Mesothelial cell of epicardium (in vitro differentiated cells): ENCODE results near the gene SUPT20H. TPM values are rescaled to one million over a fixed set of nuclear protein-coding genes. Genes with fewer than 3 reads are reported as not detected.

Experiments used
- DNase-seq, 2 experiments: peaks; one replicate each; pipeline ENCODE4 v3.0.0; 2021; ENCODE audit warnings: low spot score in 2 of 2; ENCODE audit not compliant: unreplicated experiment in 2 of 2
- H3K27ac Mint-ChIP-seq: 2 replicates; pipeline ENCODE4 v1.8.0; 2021; ENCODE audit warnings: mixed read lengths
- H3K27me3 Mint-ChIP-seq: 2 replicates; pipeline ENCODE4 v1.8.0; 2021; ENCODE audit warnings: low read depth, mixed read lengths
- H3K36me3 Mint-ChIP-seq: 2 replicates; pipeline ENCODE4 v1.8.0; 2021; ENCODE audit warnings: mixed read lengths
- H3K4me1 Mint-ChIP-seq: 2 replicates; pipeline ENCODE4 v1.8.0; 2021; ENCODE audit warnings: mixed read lengths
- H3K4me3 Mint-ChIP-seq: 2 replicates; pipeline ENCODE4 v1.8.0; 2021; ENCODE audit warnings: mild to moderate bottlenecking, moderate library complexity, mixed read lengths
- H3K9me3 Mint-ChIP-seq: 2 replicates; pipeline ENCODE4 v1.8.0; 2021; ENCODE audit warnings: mixed read lengths
- CTCF ChIP-seq: fragments of 200-600 bp; sonication (generic); IDR thresholded peaks from one replicate; pipeline ENCODE4 v1.5.0; 2021; ENCODE audit warnings: antibody characterized with exemption; ENCODE audit not compliant: unreplicated experiment
- total RNA-seq: library from RNA; stranded (reverse); gene quantifications from 3 replicates; pipeline ENCODE4 v1.2.1, GENCODE V29; 2021

The SUPT20H gene
- total RNA-seq, 1 donor from 2014 or later: 99.6 TPM

GRCh38 chr13:37011788-37012187 is 47.7 kb downstream of the SUPT20H start:
- peaks cover 6% of the 10 kb centered on the region for H3K9me3 Mint-ChIP-seq
- H3K4me1 Mint-ChIP-seq: no peaks in the 10 kb centered on the region
- no peaks in the 10 kb centered on the region for H3K27me3 Mint-ChIP-seq
- no peak for TF ChIP-seq CTCF
- H3K36me3 Mint-ChIP-seq: peaks cover 44% of the 10 kb centered on the region
- H3K4me3 Mint-ChIP-seq: no peak overlapping the region
- no peak for DNase-seq
- no peak overlapping the region for H3K27ac Mint-ChIP-seq

GRCh38 chr13:37011002-37011401 is 48.5 kb downstream of the SUPT20H start:
- no peak for TF ChIP-seq CTCF
- Mint-ChIP-seq H3K27ac (no peak overlapping the region), H3K27me3 (no peaks in the 10 kb centered on the region), H3K36me3 (peaks cover 41% of the 10 kb centered on the region), H3K9me3 (peaks cover 6% of the 10 kb centered on the region), H3K4me3 (no peak overlapping the region), H3K4me1 (no peaks in the 10 kb centered on the region)
- no peak for DNase-seq

GRCh38 chr13:37010424-37010823 is 49.1 kb downstream of the SUPT20H start:
- peaks cover under 1% of the 10 kb centered on the region for H3K9me3 Mint-ChIP-seq
- peak overlapping the region; percentile 22 for H3K27ac Mint-ChIP-seq
- peaks cover 38% of the 10 kb centered on the region for H3K36me3 Mint-ChIP-seq
- DNase-seq: no peak
- H3K27me3 Mint-ChIP-seq: no peaks in the 10 kb centered on the region
- H3K4me1 Mint-ChIP-seq: no peaks in the 10 kb centered on the region
- TF ChIP-seq CTCF: no peak
- H3K4me3 Mint-ChIP-seq: no peak overlapping the region

- H3K27ac Mint-ChIP-seq: no peak overlapping the region
- H3K9me3 Mint-ChIP-seq: no peaks in the 10 kb centered on the region
- TF ChIP-seq CTCF: no peak
Measured at GRCh38 chr13:37009692-37010091, 49.8 kb downstream of the SUPT20H start.

GRCh38 chr13:37001921-37002250 is 57.6 kb downstream of the SUPT20H start:
- Mint-ChIP-seq H3K4me1 (peaks cover 27% of the 10 kb centered on the region), H3K36me3 (peaks cover 11% of the 10 kb centered on the region), H3K27me3 (no peaks in the 10 kb centered on the region), H3K9me3 (no peaks in the 10 kb centered on the region), H3K4me3 (peak overlapping the region; percentile 100), H3K27ac (peak overlapping the region; percentile 100)
- TF ChIP-seq CTCF: no peak
- DNase-seq: no peak

More at GRCh38 chr13:37009692-37010091, 49.8 kb downstream of the SUPT20H start:
- Mint-ChIP-seq H3K4me1 (no peaks in the 10 kb centered on the region), H3K36me3 (peaks cover 32% of the 10 kb centered on the region), H3K4me3 (no peak overlapping the region), H3K27me3 (no peaks in the 10 kb centered on the region)
- DNase-seq: no peak
